ENCODE data around the gene COL17A1. TPM values are rescaled to one million over a fixed set of nuclear protein-coding genes. Genes with fewer than 3 reads are reported as not detected.
A peak's percentile ranks its signal among the peaks of the same experiment; 100 is the strongest.

COL17A1 gene
- total and polyA plus RNA-seq, 2 experiments from 2014 or later: 0.18 TPM; not detected in 1

- Histone ChIP-seq H3K9me3 (ENCODE audit: low read depth) (no peaks in the 10 kb centered on the region), H3K27ac (no peak overlapping the region), H3K36me3 (no peaks in the 10 kb centered on the region), H3K27me3 (no peaks in the 10 kb centered on the region), H3K4me3 (no peak overlapping the region), H3K4me1 (ENCODE audit: low read depth) (no peaks in the 10 kb centered on the region)
- DNase-seq (ENCODE audit: low read depth in 1 of 2, low spot score in 1 of 2): no peak
- no peak for TF ChIP-seq CTCF (IDR thresholded peaks at IDR 0.05; ENCODE audit: low read depth, low read length)
Observed at GRCh38 chr10:104103956-104104355, 18.3 kb upstream of the COL17A1 start.

GRCh38 chr10:104101902-104102301 is 16.2 kb upstream of the COL17A1 start:
- no peak for DNase-seq (ENCODE audit: low read depth in 1 of 2, low spot score in 1 of 2)
- Histone ChIP-seq H3K9me3 (ENCODE audit: low read depth) (no peaks in the 10 kb centered on the region), H3K36me3 (no peaks in the 10 kb centered on the region), H3K4me1 (ENCODE audit: low read depth) (no peaks in the 10 kb centered on the region), H3K27me3 (no peaks in the 10 kb centered on the region), H3K27ac (no peak overlapping the region), H3K4me3 (no peak overlapping the region)
- TF ChIP-seq CTCF (IDR thresholded peaks at IDR 0.05; ENCODE audit: low read depth, low read length): no peak

- no peak for DNase-seq (ENCODE audit: low read depth in 1 of 2, low spot score in 1 of 2)
- Histone ChIP-seq H3K4me1 (ENCODE audit: low read depth) (no peaks in the 10 kb centered on the region), H3K36me3 (no peaks in the 10 kb centered on the region), H3K27ac (no peak overlapping the region), H3K27me3 (no peaks in the 10 kb centered on the region), H3K4me3 (no peak overlapping the region), H3K9me3 (ENCODE audit: low read depth) (no peaks in the 10 kb centered on the region)
- TF ChIP-seq CTCF (IDR thresholded peaks at IDR 0.05; ENCODE audit: low read depth, low read length): no peak
Observed at GRCh38 chr10:104100795-104101194, 15.1 kb upstream of the COL17A1 start.

- Histone ChIP-seq H3K4me3 (no peak overlapping the region), H3K27ac (no peak overlapping the region), H3K36me3 (no peaks in the 10 kb centered on the region), H3K4me1 (ENCODE audit: low read depth) (no peaks in the 10 kb centered on the region), H3K9me3 (ENCODE audit: low read depth) (no peaks in the 10 kb centered on the region), H3K27me3 (no peaks in the 10 kb centered on the region)
- no peak for TF ChIP-seq CTCF (IDR thresholded peaks at IDR 0.05; ENCODE audit: low read depth, low read length)
- DNase-seq (ENCODE audit: low read depth in 1 of 2, low spot score in 1 of 2): peak in 1 of 2 donors; percentile 19
Observed at GRCh38 chr10:104099941-104100340, 14.3 kb upstream of the COL17A1 start.

- no peak overlapping the region for H3K27ac ChIP-seq
- no peaks in the 10 kb centered on the region for H3K9me3 ChIP-seq (ENCODE audit: low read depth)
- H3K4me1 ChIP-seq (ENCODE audit: low read depth): no peaks in the 10 kb centered on the region
- H3K4me3 ChIP-seq: no peak overlapping the region
- no peak for TF ChIP-seq CTCF (IDR thresholded peaks at IDR 0.05; ENCODE audit: low read depth, low read length)
- no peaks in the 10 kb centered on the region for H3K36me3 ChIP-seq
- no peaks in the 10 kb centered on the region for H3K27me3 ChIP-seq
- peak in 1 of 2 donors; percentile 27 for DNase-seq (ENCODE audit: low read depth in 1 of 2, low spot score in 1 of 2)
Observed at GRCh38 chr10:104099269-104099668, 13.6 kb upstream of the COL17A1 start.
